ENCODE measurements around the gene ADAM12.

Gene ADAM12

DNA sequence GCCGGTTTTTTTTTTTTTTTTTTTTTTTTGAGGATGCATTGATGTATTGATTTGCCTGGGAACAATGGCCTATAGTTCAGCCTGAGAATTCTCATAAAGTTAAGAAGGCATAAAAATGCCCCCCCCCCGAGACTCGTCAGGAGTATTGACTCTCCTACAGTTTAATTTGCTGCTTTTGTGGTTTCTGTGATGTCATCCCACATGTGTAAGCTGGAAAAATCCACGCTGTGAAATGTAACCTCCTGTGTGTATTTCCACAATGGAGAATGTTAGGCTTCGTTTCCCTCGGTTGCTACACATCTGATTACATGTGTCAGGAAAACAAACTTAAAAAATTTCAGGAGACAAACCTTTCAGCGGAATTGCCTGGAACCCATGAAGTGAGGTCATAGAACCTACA, 374.0 kb downstream of the ADAM12 start:
- DNase-seq (ENCODE audit: low read depth in 2 of 2), result no peak

GRCh38 chr10:126013489-126014281, 374.6 kb downstream of the ADAM12 start:
- DNase-seq (ENCODE audit: low read depth in 2 of 2), result no peak

DNA sequence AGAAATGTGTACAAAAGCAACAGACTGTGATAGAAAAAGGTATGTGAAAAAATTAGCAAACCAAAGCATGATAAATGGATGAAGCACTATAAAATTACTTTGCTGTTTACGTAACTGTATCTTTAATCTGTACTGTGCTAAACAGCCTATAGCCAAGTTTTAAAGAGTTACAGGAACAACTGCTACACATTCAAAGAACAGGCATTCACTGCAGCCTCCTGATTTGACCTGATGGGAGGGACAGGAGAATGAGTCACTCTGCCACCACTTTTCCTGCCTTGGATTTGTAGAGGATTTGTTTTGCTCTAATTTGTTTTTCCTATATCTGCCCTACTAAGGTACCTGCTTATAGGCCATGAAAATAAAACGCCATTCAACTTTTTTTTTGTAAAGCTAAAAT, 375.8 kb downstream of the ADAM12 start:
- DNase-seq (ENCODE audit: low read depth in 2 of 2), result no peak

DNA sequence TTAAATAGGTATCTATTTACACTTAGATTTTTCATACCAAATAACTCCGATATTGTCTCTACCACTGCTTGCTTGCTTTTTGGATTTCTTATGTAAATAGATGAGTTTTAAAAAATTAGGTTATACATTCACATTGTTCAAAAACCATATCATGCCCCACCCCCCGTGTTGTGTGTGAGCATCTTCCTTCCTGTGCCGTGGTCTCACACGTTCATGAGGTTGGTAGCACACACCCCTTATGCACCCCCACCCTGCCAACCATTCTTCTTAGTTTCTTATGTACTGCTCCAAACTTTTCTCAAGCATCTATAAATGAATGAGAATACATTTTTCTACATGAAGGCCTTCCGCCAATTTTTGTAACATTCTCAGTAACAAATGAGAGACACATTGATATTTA, 376.3 kb downstream of the ADAM12 start:
- DNase-seq (ENCODE audit: low read depth in 2 of 2), result no peak

GRCh38 chr10:126009650-126010049, 378.6 kb downstream of the ADAM12 start:
- DNase-seq (ENCODE audit: low read depth in 2 of 2), result no peak

GRCh38 chr10:126006906-126007305, 381.4 kb downstream of the ADAM12 start:
- no peak for DNase-seq (ENCODE audit: low read depth in 2 of 2)

- DNase-seq (ENCODE audit: low read depth in 2 of 2), result no peak
These were observed 382.0 kb downstream of the ADAM12 start for GRCh38 chr10:126006264-126006663.

- no peak for DNase-seq (ENCODE audit: low read depth in 2 of 2)
These were observed 383.5 kb downstream of the ADAM12 start for GRCh38 chr10:126004752-126005151.

- DNase-seq (ENCODE audit: low read depth in 2 of 2), result no peak
These were observed 386.7 kb downstream of the ADAM12 start for GRCh38 chr10:126001576-126001975.

- DNase-seq (ENCODE audit: low read depth in 2 of 2), result no peak
These were observed 388.6 kb downstream of the ADAM12 start for GRCh38 chr10:125999694-126000093.

DNA sequence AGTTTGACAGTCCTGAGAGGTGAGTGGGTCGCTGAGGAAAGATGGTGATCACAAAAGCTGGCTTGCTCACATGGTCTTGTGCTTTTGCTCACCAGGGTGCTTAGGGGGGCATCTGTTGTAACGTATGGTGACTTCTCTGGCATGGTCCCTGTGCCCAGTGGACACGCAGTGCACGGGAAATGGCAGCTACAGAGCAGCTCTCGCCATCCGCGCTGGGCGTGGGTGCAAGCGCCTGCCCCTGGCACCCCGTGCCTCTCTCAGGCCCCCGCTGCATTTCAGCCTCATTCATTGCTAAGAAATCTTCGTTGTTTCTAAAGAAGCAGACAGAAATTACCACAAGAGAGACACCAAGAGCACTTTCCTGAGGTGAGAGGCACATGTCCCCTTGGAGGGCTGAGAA, 390.7 kb downstream of the ADAM12 start:
- DNase-seq (ENCODE audit: low read depth in 2 of 2), result no peak

GRCh38 chr10:125995726-125996304, 392.5 kb downstream of the ADAM12 start:
- DNase-seq (ENCODE audit: low read depth in 2 of 2), result no peak

GRCh38 chr10:125994601-125995000, 393.7 kb downstream of the ADAM12 start:
- DNase-seq (ENCODE audit: low read depth in 2 of 2), result no peak

DNA sequence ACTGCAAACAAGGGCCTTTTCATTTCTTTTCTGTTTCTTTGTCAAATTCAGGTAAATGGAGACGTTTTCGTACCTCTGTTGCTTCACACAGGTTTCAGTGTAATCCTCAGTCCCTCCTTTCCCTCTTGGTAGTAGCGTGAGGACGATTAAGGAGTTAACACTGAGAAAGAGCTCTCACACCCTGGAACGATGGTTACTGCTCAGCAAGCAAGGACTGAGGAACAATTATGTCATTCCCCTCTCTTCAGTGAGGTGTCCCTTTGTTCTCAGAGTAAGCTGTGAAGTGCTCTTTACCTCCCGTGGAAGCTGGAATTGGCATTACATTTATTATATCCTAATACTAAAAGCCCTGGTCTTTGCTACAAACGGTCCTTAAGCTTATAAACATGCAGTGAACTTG, 396.0 kb downstream of the ADAM12 start:
- DNase-seq (ENCODE audit: low read depth in 2 of 2), result no peak

GRCh38 chr10:125991392-125991791, 396.9 kb downstream of the ADAM12 start:
- DNase-seq (ENCODE audit: low read depth in 2 of 2), result no peak

GRCh38 chr10:125990974-125991373, 397.3 kb downstream of the ADAM12 start:
- DNase-seq (ENCODE audit: low read depth in 2 of 2), result no peak

DNA sequence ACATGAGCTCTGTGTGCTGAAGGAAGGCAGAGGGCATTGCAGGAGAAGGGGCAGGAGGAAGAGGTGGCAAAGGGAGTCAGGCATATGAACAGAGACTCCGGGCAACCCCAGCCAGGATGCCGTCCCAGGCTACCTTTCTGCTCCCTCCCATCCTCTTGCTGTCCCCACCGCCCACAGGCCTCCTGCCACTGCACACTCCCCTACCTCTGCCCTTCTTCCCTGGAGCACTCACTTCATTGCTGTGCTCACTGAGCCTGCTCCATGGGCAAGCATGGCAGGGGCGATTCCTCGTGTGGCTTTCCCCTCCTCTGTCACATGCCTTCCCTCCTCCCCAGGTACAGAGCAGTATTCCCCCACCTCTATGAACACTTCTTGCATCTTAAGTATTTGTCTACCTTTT, 398.5 kb downstream of the ADAM12 start:
- DNase-seq (ENCODE audit: low read depth in 2 of 2), result no peak

DNA sequence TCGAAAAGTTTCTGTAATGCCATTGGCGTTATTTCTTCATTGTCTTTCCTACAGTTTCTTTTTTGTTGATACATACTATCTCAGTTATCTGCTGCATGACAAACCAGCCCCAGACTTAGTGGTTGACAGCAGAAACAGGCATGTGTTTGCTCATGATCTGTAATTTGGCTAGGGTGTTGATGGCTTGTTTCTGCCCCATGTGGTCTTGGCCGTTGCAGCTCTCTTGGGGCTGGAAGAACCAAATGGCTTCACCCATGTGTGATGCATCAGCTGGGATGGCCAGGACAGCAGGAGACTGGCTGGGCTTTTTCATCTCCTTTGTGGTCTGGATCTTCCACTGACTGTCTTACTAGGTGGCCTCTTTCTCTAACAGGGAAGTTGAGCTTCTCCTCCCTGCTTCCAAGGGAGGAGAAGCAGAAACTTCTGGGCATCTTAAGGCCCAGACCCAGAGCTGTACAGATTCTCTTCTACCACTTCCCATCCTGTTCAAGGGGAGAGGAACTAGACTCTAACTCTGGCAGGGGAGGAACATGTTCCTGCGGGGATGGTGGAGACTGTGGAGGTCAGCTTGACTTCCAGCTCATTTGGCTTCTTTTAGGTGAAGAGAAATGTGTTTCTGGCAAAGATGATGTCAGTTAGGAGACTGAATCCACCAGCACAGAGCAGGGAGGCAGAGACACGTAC, 402.6 kb downstream of the ADAM12 start:
- no peak for DNase-seq (ENCODE audit: low read depth in 2 of 2)

GRCh38 chr10:125984865-125985495, 403.3 kb downstream of the ADAM12 start:
- DNase-seq (ENCODE audit: low read depth in 2 of 2), result no peak

GRCh38 chr10:125984346-125984745, 403.9 kb downstream of the ADAM12 start:
- DNase-seq (ENCODE audit: low read depth in 2 of 2), result no peak

DNA sequence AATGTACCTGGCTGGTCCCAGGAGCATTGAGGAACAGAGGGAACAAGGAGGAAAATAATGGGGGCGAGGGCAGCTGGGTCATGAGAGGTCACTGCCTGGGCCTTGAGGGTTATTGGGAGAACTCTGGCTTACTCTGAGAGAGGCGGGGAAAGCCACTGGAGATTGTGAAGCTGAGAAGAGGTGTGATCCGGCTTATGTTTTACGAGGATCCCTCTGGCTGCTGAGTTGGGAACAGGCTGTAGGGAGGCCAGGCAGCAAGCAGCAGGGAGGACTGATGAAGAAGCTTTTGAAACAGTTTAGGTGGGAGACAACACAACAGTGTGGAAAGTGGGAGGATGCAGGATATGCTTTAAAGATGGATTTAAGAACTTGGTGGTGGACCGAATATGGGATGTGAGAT, 404.6 kb downstream of the ADAM12 start:
- DNase-seq (ENCODE audit: low read depth in 2 of 2), result no peak

- no peak for DNase-seq (ENCODE audit: low read depth in 2 of 2)
These were observed 405.1 kb downstream of the ADAM12 start for GRCh38 chr10:125983161-125983560.

All from stimulated activated CD4-positive, alpha-beta T cell treated with anti-CD3 and anti-CD28 coated beads, Interleukin-1b, Interleukin-23, amount 100 ng/mL, for 4 hours (primary cell).